Kidney glomerular epithelial cell (primary cell): Measurements from ENCODE around the gene MGAT4A.
"Not testable (repeated sequence)": the region's sequence is repeated elsewhere in the genome, so short reads cannot be mapped to it uniquely, and the experiment has no call there.

ENCODE experiments used
- DNase-seq: peaks from one replicate; lab custom pipeline; 2025; lab: John Stamatoyannopoulos, UW

The MGAT4A gene

DNA sequence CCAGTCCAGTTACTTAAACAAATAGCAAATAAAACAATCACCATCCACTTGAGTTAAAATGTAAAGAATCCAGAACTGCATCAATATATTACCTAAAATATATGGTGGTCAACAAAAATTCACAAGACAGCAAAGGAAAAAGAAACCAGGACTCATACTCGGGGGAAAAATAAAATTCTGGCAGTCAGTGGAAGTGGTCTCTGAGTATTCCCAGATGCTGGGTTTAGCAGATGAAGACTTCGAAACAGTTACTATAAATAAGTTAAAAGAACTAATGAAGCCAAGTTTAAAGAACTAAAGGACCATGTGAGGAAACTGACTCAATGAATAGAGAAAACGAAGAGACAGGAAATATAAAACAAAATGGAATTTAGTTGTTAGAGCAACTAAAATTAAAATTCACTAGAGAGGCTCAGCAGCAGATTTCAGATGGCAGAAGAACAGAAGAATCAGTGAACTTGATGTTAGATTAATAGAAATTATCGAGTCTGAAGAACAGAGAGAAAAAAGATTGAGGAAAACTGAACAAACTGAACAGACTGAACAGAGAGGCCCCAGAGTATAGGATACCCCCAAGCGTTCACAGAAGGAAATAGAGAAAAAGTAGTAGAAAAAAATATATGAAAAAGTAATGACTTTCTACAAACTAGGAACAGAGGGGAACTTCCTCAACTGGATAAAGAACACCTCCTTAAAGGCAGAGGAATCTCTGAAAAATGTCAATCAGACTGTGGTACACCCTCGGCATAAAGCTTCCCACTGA, 27.9 kb downstream of the MGAT4A start:
- DNase-seq: no peak

DNA sequence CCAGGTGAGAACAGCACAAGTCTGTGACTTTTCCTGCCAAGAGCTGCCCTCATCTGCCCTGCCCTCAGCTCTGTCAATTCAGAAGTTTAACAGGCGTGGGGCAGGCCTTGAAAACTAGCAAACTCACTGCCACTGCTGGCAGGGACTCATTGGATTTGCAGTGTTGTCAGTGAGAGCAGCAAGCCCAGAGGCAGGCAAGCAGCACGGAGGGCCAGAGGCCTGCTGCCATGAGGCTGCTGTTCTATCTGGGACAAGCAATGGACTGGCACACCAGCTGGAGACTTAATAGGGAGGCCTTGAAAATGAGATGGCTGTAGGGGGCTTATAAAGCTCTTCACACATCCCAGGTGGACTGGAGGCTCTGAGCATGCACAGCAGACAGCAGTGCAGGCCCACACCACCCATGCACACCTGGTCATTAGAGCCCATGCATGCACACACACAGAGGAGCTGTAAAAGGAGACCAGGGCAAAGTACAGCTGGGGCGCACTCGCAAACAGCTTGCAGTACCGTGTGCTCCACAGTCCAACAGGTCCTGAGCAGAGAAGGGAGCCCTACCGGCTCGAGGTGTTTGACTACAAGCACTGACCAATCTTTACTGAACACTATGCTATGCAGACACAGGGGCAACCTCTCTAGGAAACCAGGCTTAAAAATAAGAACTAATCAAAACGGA, 28.7 kb downstream of the MGAT4A start:
- no peak for DNase-seq

GRCh38 chr2:98701230-98701629, 29.7 kb downstream of the MGAT4A start:
- no peak for DNase-seq

GRCh38 chr2:98698896-98699295, 32.0 kb downstream of the MGAT4A start:
- DNase-seq: no peak

DNA sequence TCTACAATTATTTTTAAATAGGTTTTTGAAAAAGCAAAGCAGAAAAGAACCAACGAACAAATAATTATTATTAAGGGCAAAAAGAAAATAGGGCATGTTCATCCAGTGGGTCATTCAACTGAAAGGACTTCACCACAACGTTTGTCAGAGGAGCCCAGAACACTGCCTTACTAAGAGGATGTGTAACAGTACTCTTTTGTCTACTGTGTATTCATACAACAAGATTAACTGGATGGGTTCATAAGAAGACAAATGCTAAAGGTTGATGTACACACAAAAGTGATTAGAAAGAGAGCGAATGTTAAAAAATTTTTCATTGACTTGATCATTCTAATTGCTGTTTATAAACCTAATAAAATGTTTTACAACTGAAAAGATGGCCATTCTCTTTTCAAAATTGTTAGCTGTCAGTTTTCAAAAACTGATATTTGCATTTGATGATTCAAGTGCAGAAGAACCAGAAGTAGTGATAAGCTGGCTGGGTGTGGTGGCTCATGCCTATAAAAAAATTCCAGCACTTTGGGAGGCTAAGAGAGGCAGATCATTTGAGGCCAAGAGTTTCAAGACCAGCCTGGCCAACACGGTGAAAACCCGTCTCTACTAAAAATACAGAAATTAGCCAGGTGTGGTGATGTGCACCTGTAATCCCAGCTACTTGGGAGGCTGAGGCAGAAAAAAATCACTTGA, 33.1 kb downstream of the MGAT4A start:
- no peak for DNase-seq

DNA sequence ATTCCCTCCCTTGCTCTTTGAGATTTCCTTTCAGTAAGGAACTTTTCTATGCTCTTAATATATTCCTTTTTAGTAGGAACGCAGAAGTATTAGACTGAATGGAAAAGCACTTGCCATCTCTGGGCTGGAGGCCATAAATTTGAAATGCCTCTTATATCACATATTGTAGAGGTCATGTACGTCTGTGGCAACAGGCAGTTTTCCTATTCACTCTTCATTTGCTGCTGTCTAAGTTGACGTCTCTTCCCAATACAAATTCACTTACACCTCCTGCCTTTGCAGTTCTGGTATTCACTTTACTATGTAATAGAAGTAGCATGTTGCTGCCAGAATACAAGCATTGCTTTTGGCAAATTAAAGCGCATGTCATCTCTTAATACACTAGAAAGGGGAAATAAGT, 34.7 kb downstream of the MGAT4A start:
- DNase-seq: no peak

DNA sequence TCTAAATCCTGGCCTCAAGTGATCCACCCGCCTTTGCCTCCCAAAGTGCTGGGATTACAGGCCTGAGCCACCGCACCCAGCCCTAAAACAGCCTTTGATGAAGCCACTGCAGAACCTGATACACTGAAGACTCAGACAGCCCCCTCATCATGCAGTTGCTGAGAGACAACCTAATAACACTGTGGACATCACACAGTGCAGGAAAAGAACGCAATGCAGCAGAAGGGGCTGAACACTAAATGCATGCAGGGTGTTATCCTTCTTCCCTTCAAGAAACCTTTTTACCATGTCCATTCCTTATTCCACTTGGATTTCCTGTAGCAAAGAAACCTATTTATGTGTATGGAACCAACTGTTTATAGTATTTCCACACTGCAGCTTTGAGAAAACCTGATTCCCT, 35.7 kb downstream of the MGAT4A start:
- DNase-seq: no peak

GRCh38 chr2:98693477-98693876, 37.5 kb downstream of the MGAT4A start:
- no peak for DNase-seq

GRCh38 chr2:98692090-98693054, 38.6 kb downstream of the MGAT4A start:
- peak; percentile 16 for DNase-seq

- no peak for DNase-seq
Measured at GRCh38 chr2:98691303-98691702, 39.6 kb downstream of the MGAT4A start.

DNA sequence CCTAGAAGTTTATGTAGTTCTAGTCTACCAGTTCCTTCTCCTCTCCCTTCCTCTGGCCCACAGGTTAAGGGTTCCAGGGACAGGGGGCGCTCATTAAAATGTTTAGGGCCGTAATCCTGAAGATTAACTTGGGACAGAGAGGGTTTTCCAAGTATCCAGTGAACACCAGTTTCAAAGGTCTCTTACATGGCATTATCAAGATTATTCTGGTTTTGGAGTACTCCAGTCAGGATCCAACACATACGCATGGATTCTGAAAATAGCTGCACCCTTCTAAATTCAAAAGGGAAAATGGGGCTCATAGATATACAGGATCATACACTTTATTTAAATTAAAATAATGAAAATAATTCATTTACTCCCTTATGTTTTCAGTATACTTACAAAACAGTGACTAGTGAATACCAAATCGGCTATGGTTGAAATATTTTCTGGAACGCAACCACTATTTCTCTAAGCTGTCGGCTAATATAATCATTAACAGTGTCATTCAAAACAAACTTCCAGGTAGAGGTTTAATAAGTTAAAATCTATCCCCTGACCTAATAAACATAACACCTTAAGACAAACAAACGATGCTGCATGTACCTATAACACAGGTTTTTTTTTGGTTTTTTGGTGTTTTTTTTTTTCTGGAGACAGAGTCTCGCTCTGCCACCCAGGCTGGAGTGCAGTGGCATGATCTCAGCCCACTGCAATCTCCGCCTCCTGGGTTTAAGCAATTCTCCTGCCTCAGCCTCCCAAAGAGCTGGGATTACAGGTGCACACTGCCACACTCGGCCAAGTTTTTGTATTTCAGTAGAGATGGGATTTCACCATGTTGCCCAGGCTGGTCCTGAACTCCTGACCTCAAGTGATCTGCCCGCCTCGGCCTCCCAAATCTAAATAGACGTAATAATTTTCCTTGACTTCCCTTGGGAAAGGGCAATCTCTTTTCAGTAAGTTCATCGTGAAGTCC, 44.7 kb downstream of the MGAT4A start:
- peak; percentile 90 for DNase-seq

GRCh38 chr2:98683728-98684127, 47.2 kb downstream of the MGAT4A start:
- DNase-seq: no peak

DNA sequence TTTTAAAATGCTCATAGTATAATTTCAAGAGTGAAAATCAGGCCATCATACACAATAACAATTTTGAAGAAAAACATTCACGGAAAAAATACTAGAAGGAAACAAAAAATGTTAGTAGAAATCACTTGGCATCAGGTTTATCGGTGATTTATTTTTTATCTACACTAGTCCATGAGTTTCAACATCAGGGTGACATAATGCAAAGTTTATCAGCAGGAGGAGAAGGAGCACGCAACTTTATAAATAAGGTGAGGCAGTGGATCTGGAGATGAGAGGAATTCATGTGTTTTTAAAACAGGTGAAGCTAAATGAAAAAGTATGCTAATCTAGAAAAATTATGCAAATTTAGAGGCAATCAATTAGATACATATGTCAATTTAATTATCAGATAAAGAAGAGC, 54.2 kb downstream of the MGAT4A start:
- DNase-seq: no peak

- DNase-seq: no peak
Measured at GRCh38 chr2:98674233-98674964, 56.5 kb downstream of the MGAT4A start.

- DNase-seq: peak; percentile 97
Measured at GRCh38 chr2:98669675-98670074, 61.3 kb downstream of the MGAT4A start.

DNA sequence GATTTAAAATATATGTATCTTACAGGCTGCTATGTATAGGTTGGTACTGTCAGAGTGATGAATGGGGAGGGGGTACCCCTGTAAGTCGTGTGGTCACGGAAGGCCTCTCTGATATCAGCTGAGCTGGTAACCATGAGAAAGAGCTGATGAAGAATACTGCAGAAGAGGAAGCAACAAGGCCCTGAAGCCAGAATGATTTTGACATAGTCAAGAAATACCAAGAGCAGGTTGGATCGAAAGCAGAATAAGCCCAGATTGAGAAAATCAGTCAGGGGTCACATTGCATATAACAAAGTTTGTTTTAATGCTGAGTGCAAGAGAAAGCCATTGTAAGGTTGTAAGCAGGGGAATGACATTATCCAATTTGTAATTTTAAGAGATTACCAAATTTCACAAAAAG, 65.3 kb downstream of the MGAT4A start:
- DNase-seq: no peak

- DNase-seq: no peak
Measured at GRCh38 chr2:98664323-98664722, 66.6 kb downstream of the MGAT4A start.

DNA sequence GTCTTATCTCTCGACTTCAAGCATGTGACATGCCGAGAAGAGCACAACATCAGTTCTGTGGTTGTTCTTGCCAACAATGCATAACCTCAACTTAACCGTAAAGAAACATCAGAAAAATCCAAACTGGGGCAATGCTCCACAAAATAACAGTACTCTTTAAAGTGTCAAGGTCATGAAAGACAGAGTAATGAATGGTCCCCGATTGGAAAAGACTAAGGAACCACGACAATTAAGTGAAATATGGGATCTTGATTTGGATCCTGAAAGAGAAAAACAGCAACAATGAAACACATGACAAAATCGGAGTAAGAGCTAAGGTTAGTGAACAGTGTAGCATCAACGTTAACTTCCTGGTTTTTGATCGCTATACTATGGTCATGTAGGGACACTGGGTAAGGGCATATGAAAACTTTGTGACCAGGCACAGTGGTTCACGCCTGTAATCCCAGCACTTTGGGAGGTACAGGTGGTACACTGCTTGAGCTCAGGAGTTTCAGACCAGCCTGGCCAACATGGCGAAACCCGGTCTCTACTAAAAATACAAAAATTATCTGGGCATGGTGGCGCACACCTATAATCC, 67.3 kb downstream of the MGAT4A start:
- DNase-seq: no peak

DNA sequence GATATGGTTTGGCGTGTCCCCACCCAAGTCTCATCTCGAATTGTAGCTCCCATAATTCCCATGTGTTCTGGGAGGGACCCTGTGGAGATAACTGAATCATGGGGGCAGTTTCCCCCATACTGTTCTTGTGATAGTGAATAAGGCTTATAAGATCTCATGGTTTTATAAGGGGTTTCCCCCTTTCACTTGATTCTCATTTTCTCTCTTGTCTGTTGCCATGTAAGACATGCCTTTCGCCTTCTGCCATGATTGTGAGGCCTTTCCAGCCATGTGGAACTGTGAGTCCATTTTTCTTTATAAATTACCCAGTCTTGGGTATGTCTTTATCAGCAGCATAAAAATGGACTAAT, 71.5 kb downstream of the MGAT4A start:
- DNase-seq: not testable (repeated sequence)
